ENCODE measurements around the gene WDR5. TPM values are rescaled to one million over a fixed set of nuclear protein-coding genes. Genes with fewer than 3 reads are reported as not detected.

The WDR5 gene
- total and polyA plus RNA-seq, 10 of the 15 experiments (the other 5 are each of a cell fraction or from before 2014, with no cell fraction given) = 1.4 to 43.7 (median 33.2) TPM

DNA sequence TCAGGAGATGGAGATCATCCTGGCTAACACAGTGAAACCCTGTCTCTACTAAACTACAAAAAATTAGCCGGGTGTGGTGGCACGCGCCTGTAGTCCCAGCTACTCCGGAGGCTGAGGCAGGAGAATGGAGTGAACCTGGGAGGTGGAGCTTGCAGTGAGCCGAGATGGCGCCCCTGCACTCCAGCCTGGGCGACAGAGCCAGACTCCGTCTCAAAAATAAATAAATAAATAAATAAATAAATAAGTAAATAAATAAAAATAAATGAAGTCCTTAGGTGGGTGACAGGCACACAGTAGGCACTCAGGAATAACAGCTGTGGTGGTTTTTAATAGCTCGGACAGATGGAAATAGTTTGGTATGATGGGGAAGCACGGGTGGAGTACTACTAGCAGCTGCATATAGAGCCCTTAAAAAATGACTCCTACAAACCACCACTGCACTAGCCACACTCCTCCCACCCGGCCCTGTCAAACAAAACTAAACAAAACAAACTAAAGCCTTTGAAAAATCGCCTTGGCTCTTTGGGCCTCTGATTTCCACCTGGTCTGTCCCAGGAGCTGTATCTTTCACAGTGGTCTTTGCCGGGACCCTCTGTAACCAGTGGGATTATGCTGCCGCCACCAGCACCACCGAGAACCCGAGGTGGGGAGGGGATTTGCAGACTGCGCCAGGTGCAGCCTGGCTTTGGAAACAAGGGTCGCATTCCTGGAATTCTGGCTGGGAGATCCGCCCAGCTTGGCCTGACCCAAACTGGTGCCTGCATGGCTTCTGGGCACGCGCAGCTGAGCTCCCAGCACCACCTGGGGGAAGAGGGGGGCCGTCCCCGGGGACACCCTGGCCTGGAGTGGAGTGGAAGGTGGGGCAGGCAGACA lies 5.1 kb upstream of the WDR5 start:
- RAD21 ChIA-PET (ENCODE audit: unreplicated experiment) = interaction anchor here (0.8 kb wide), 1 partner anchor 136 kb away, joined by 5 read pairs; no protein-coding TSS in a partner anchor
- Histone ChIP-seq H3K9ac (ENCODE audit: control insufficient read depth, insufficient read depth, low read length) (no peak overlapping the region), H3K27ac (ENCODE audit: control insufficient read depth, insufficient read depth) (no peak overlapping the region), H4K20me1 (ENCODE audit: control insufficient read depth, insufficient read depth) (no peaks in the 10 kb centered on the region), H3K27me3 (replicated peaks in 1 of 2; ENCODE audit: control insufficient read depth in 2 of 2, insufficient read depth in 2 of 2, low read length in 1 of 2) (peaks cover 1 to 4% of the 10 kb centered on the region in 2 experiments; a peak in 3 of 4 replicates), H3K36me3 (ENCODE audit: control insufficient read depth in 2 of 2, insufficient read depth in 2 of 2, low read length in 1 of 2) (no peaks in the 10 kb centered on the region), H3K9me3 (replicated peaks; ENCODE audit: control insufficient read depth, insufficient read depth, low read length) (no peaks in the 10 kb centered on the region), H3K4me2 (ENCODE audit: control insufficient read depth, insufficient read depth) (no peak overlapping the region), H3K4me3 (no peak overlapping the region), H3K4me1 (ENCODE audit: control insufficient read depth, insufficient read depth, low read length) (no peaks in the 10 kb centered on the region; the same call in none of the 2 replicates), H3K79me2 (ENCODE audit: control insufficient read depth, insufficient read depth, low read length) (peaks cover 3% of the 10 kb centered on the region), H2AFZ (ENCODE audit: control insufficient read depth, low read depth, low read length) (no peak overlapping the region)
- in situ Hi-C loops (cut with MboI) (no loop called here), intact Hi-C loops (cut with micrococcal nuclease; ENCODE audit: unreplicated experiment) (no loop called here)
- no TSS peak for BruUV-seq (replicated peaks)
- no peak for FAIRE-seq
- 43% methylated on average over 23 of the region's 23 CpGs for WGBS (ENCODE audit: insufficient coverage, insufficient replicate concordance, low lambda C conversion rate, missing lambda C conversion rate)
- POLR2A ChIA-PET = no interaction called here
- CTCF ChIA-PET = no interaction called here
- DNase-seq (ENCODE audit: low read depth, low spot score) = no peak
- SMC1A ChIA-PET (ENCODE audit: uncharacterized antibody, unreplicated experiment) = no interaction called here
- no peak for ATAC-seq
- TF ChIP-seq ZBED1 (IDR thresholded peaks at IDR 0.05; ENCODE audit: borderline replicate concordance) (no peak), MEF2B (IDR thresholded peaks at IDR 0.05; ENCODE audit: partially characterized antibody, poor library complexity, severe bottlenecking) (peak; percentile 26), ASH2L (IDR thresholded peaks at IDR 0.05; ENCODE audit: borderline replicate concordance, low read depth) (no peak), SIX5 (IDR thresholded peaks at IDR 0.05; ENCODE audit: low read depth, low read length, severe bottlenecking) (no peak), PAX5 (IDR thresholded peaks at IDR 0.05; ENCODE audit: borderline replicate concordance, low read depth, low read length) (no peak), RAD21 (IDR thresholded peaks at IDR 0.05; ENCODE audit: insufficient read depth, low read depth, low read length) (no peak), RCOR1 (conservative IDR thresholded peaks at IDR 0.05; ENCODE audit: low read depth, low read length) (no peak)
- TF ChIP-seq, protein P1, sequence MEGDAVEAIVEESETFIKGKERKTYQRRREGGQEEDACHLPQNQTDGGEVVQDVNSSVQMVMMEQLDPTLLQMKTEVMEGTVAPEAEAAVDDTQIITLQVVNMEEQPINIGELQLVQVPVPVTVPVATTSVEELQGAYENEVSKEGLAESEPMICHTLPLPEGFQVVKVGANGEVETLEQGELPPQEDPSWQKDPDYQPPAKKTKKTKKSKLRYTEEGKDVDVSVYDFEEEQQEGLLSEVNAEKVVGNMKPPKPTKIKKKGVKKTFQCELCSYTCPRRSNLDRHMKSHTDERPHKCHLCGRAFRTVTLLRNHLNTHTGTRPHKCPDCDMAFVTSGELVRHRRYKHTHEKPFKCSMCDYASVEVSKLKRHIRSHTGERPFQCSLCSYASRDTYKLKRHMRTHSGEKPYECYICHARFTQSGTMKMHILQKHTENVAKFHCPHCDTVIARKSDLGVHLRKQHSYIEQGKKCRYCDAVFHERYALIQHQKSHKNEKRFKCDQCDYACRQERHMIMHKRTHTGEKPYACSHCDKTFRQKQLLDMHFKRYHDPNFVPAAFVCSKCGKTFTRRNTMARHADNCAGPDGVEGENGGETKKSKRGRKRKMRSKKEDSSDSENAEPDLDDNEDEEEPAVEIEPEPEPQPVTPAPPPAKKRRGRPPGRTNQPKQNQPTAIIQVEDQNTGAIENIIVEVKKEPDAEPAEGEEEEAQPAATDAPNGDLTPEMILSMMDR (IDR thresholded peaks at IDR 0.05 in 2 of 3, conservative IDR thresholded peaks at IDR 0.05 in 1 of 3; ENCODE audit: control insufficient read depth in 2 of 3, extremely low read depth in 1 of 3, insufficient read depth in 1 of 3, low read depth in 3 of 3, low read length in 3 of 3) = no peak

Measured in GM12878 (cell line).